Retinal pigment epithelial cell (primary cell): ENCODE measurements around the gene SYT12.

Experiments used
- DNase-seq: peaks from one replicate; pipeline ENCODE4 v3.0.0-alpha.2; 2010; ENCODE audit warnings: low read depth
- H3K4me3 ChIP-seq: 2 replicates; pipeline ENCODE4 v1.5.1; 2011; ENCODE audit warnings: mild to moderate bottlenecking, low read length, control low read depth, moderate library complexity
- TF ChIP-seq, protein P1 (sequence below): conservative IDR thresholded peaks from 2 replicates; pipeline ENCODE4 v1.5.1; 2011; ENCODE audit warnings: low read depth, low read length, control low read depth, inconsistent platforms

Gene SYT12

GRCh38 chr11:67030976-67031375, 8.0 kb downstream of the SYT12 start:
- TF ChIP-seq, protein P1, sequence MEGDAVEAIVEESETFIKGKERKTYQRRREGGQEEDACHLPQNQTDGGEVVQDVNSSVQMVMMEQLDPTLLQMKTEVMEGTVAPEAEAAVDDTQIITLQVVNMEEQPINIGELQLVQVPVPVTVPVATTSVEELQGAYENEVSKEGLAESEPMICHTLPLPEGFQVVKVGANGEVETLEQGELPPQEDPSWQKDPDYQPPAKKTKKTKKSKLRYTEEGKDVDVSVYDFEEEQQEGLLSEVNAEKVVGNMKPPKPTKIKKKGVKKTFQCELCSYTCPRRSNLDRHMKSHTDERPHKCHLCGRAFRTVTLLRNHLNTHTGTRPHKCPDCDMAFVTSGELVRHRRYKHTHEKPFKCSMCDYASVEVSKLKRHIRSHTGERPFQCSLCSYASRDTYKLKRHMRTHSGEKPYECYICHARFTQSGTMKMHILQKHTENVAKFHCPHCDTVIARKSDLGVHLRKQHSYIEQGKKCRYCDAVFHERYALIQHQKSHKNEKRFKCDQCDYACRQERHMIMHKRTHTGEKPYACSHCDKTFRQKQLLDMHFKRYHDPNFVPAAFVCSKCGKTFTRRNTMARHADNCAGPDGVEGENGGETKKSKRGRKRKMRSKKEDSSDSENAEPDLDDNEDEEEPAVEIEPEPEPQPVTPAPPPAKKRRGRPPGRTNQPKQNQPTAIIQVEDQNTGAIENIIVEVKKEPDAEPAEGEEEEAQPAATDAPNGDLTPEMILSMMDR = no peak
- DNase-seq = no peak
- H3K4me3 ChIP-seq = no peak overlapping the region

- no peak for DNase-seq
- no peak overlapping the region for H3K4me3 ChIP-seq
- TF ChIP-seq, protein P1 = no peak
Measured at GRCh38 chr11:67031791-67032561, 9.0 kb downstream of the SYT12 start.

DNA sequence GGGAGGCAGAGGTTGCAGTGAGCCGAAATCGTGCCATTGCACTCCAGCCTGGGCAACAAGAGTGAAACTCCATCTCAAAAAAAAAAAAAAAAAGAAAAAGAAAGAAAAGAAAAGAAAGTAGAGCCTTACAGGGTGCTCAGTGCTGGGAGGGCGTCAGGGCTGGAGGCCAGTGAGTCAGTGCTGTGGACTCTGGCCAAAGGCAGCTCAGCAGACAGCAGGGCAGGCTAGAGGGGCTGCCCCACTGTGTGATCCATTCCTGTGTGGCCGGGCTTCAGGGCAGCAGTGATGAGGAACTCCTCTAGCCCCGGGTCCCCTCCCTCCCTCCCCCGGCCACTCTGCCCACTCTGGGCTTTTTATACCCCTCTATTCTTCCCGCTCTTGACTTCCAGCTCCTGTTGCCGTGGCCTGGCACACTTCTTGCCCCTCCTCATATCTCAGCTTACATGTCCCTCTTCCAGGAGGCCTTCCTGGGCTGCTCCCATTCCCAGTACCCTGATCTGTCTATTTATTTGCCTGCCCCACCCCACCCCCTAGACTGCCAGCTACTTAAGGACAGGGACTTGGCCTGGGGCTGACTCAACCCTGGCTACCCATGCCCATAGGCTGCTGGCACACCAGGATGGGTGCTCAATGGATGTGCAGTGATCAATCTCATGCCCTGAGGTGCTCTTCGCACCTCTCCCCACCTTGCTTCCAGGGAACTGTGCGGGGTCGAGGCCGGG, 10.1 kb downstream of the SYT12 start:
- DNase-seq = peak; percentile 60
- no peak overlapping the region for H3K4me3 ChIP-seq
- TF ChIP-seq, protein P1 = no peak

GRCh38 chr11:67033661-67034166, 10.8 kb downstream of the SYT12 start:
- TF ChIP-seq, protein P1 = no peak
- no peak for DNase-seq
- no peak overlapping the region for H3K4me3 ChIP-seq

DNA sequence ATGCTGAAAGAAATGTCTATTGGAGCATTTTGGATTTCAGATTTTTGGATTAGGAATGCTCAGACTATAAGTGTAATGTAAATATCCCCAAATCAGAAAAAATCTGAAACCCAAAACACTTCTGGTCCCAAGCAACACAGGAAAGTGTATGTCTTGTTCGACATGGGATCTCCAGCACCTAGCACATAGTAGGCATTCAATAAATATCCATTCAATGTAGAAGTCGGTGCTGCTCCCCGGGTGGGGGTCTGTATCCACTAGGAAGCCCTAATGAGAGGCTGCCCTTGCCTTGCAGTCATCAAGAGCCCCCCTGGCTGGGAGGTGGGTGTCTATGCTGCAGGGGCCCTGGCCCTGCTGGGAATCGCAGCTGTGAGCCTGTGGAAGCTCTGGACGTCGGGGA, 11.4 kb downstream of the SYT12 start:
- TF ChIP-seq, protein P1 = no peak
- DNase-seq = no peak
- no peak overlapping the region for H3K4me3 ChIP-seq

- no peak overlapping the region for H3K4me3 ChIP-seq
- no peak for DNase-seq
- TF ChIP-seq, protein P1 = peak; percentile 2
Measured at GRCh38 chr11:67040147-67040546, 17.2 kb downstream of the SYT12 start.
